DMS153 (cell line): ENCODE results near the gene IRF2.

Source experiments
- DNase-seq: peaks from one replicate; lab custom pipeline; 2025; lab: John Stamatoyannopoulos, UW

Gene IRF2

DNA sequence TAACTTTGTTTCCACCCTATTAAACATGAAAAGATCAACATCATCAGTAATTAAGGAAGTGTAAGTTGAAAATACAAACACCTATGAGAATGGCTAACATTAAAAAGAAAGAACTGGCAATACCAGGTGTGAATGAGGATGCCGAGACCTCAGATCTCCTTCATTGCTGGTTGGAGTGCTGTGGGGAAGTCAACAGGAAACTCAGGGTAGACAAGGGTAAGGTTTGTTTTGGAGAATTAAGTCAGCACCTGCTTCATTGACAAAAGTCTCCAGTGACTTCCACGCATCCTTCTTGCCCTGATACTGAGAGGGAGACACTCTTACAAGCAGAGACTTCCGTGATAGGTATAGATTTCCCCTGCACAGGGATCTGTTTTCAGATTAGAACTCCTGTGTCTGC lies 106.1 kb downstream of the IRF2 start:
- DNase-seq, result no peak

- no peak for DNase-seq
Observed at GRCh38 chr4:184364100-184364921, 110.0 kb downstream of the IRF2 start.

- DNase-seq, result no peak
Observed at GRCh38 chr4:184363258-184363657, 111.1 kb downstream of the IRF2 start.

DNA sequence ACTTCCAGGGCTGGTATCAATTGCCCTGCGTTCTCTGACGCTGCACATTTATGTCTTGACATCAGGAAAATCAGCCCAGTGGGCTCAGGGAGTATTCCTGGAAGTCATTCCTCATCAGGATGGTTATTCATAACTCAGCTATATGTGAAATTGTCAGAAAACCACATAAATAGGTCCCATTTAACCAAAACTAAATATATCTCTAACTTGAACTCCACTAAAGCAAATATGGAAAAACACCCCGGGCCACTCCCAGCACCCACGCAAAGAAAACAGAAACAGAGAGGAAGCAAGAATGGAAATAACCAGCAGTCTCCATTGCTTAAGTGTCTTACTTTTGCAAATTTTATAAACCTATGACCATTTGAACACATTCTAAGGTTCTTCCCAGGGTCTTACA lies 112.0 kb downstream of the IRF2 start:
- no peak for DNase-seq

DNA sequence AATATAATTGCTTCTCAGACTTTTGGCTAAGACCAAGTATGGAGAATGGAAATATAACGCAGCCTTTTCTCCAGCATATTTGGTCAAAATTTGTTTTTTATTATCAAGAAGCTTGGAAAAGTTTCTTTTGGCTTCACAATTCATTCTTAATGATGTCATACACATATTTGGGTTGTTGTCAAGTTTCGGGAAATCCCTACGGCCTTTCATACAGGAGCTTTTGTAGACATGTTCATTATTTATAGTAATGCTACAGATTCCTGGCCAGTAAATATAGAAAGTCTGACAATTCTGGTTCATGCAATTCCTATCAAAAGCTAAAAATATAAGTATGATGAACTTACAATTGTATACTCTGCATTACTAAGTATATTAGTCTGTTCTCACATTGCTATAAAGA lies 112.9 kb downstream of the IRF2 start:
- DNase-seq, result no peak

GRCh38 chr4:184359888-184360287 lies 114.5 kb downstream of the IRF2 start:
- no peak for DNase-seq

GRCh38 chr4:184358521-184359232 lies 115.7 kb downstream of the IRF2 start:
- no peak for DNase-seq

DNA sequence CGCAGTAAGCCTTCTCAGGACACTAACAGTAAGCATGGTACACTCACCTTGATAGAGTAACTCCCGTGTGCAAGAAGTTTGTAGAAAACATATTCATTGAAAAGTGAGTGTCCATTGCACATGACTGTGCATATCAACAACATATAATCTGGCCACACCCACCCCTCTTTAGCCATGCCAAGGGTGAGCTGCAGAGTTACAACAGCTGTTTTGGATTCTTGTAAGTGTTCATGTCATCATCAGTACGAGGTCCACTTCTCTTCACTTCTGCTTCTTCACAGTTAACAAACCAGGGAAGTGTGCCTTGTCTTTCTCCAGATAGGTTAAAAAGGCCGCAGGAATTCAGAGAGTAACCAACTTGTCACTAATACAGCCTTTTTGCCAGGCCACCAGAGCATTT lies 116.6 kb downstream of the IRF2 start:
- DNase-seq, result no peak

DNA sequence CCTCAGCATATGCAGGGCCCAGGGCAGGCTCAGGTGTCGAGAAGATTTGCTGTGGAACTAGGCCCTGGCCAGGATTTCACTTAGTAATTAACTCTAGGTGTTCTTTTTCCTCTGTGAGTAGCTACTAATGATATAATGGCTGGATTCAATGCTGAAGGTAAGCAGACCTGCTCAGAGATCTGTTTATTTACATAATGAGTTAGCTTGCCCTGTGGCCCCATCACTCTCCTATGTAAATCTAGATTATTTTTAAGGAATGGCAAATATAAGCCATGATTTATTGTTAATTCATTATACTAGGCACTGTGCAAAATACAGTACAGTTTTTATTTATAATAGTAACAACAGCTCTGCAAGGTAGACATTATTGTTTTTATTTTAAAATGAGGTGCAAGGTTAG lies 117.2 kb downstream of the IRF2 start:
- DNase-seq, result no peak

DNA sequence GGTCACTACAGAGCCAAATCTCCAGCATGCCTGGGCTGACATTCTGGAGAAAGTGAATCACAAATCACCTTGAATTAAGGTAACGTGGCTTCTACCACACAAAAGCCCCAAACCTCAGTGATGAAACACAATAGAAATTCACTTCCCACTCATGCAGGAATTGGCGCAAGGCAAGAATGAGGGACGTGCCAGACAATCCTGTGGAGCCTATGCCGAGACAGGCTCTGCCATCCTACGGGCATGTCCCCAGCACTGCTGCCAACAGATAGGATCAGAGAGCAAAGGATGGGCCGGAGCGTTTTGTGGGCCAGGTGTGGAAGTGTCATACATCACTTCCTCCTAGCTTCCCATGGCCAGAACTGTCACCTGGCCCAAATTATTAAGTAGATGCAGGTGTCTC lies 118.0 kb downstream of the IRF2 start:
- no peak for DNase-seq

DNA sequence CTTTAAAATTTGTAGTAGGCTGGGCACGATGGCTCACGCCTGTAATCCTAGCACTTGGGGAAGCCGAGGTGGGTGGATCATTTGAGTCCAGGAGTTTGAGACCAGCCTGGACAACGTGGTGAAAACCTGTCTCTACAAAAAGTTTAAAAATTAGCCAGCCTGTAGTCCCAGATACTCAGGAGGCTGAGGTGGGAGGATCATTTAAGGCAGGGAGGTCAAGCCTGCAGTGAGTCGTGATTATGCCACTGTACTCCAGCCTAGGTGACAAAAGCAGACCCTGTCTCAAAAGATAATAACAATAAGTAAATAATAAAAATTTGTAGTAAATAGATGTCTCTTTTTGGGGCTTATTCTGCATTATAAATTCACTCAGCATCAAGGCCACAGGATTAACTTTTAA lies 118.5 kb downstream of the IRF2 start:
- DNase-seq, result no peak

DNA sequence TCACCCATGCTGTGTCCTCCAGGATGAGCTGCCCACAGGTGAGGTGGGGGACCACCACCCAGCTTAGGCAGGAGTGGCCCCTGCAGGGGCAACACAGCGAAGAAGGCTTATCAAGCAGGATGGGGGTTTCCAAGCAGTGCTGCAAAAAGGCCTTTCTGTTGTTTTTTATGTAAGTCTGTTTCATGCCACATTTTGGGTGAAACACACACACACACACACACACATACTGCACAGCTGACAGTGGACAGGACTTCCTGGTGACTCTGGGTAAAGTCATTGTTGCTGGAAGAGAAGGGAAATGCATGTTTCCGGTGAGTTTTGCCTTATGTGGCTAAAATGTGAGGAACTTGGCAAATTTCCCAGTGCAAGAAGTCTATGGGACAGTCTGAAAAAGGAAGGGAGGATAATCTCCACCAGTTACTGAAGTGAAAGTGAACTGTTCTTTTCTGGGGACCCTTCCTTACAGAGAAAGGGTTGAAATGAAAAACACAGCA lies 119.2 kb downstream of the IRF2 start:
- DNase-seq, result peak; percentile 53

- no peak for DNase-seq
Observed at GRCh38 chr4:184352891-184353290, 121.5 kb downstream of the IRF2 start.

- DNase-seq, result no peak
Observed at GRCh38 chr4:184351560-184352451, 122.5 kb downstream of the IRF2 start.

- no peak for DNase-seq
Observed at GRCh38 chr4:184350964-184351363, 123.4 kb downstream of the IRF2 start.

DNA sequence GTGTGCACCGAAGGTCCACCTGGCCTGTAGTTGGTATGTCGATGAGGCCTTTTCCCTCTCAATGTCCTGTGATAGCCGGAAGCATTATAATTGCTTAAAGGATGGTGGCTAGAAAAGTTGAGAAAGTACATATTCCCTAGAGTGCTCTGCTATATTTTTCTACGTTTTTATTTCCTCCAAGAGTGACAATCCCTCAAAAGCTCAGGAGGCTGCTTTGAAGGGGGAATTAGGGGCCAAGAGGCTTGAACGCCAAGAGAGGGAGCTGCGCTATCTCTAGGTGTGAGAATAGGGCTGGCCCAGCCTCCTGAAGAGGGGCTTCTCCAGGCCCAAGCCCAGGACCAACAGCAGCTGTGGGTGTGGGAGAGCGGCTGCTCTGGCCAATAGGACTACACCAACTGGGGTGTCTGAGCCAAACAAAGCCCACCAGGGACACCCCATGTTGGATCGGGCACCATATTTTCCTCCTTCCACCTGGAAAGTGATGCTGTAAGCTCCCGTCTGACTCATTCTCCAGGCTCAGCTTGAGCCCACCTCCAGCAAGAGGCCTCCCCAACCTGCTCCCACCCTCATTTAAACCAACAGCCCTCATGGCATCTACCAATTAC lies 124.0 kb downstream of the IRF2 start:
- no peak for DNase-seq

GRCh38 chr4:184349283-184350039 lies 124.9 kb downstream of the IRF2 start:
- no peak for DNase-seq

DNA sequence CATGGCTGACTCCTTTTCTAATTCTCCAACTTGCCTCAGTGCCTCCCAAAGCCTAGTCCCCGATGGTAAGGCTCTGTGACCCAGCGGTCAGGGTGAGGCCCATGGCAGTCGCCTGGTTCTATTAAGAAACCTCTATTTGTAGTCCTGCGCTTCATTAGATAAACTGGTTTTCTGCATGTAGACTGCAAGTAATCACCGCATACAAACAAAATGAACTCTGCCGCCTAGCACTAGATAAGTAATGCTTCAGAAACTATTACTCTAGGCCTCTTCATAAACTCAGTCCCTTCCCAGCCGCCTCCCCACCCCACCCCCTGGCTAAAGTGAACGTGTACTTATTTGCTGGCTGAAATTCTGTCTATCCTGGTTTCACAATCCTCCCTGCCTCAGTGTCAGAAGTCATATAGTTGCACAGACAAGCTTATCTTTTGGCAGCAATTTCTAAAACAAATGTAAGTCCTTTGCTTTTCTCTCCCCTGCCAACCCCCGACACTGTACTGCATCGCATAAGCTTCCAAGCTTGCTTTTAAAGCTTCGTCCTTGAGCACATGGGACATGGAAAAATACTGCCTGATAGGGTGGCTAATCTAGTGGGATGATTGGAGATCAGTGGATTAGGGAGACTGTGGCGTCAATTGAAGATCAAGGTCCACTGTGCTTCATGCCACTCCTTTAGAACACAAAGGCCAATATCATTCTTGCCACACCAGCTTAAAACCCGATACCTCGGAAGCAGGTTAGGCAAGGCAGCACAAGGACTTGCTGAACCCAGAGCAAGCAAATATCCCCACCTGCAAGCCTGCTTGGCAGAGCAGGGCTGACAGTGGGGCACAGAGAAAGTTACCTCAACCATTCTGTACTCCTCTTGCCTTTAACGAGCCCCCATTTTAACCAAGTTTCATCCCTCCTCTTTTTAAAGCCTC lies 125.8 kb downstream of the IRF2 start:
- DNase-seq, result no peak

DNA sequence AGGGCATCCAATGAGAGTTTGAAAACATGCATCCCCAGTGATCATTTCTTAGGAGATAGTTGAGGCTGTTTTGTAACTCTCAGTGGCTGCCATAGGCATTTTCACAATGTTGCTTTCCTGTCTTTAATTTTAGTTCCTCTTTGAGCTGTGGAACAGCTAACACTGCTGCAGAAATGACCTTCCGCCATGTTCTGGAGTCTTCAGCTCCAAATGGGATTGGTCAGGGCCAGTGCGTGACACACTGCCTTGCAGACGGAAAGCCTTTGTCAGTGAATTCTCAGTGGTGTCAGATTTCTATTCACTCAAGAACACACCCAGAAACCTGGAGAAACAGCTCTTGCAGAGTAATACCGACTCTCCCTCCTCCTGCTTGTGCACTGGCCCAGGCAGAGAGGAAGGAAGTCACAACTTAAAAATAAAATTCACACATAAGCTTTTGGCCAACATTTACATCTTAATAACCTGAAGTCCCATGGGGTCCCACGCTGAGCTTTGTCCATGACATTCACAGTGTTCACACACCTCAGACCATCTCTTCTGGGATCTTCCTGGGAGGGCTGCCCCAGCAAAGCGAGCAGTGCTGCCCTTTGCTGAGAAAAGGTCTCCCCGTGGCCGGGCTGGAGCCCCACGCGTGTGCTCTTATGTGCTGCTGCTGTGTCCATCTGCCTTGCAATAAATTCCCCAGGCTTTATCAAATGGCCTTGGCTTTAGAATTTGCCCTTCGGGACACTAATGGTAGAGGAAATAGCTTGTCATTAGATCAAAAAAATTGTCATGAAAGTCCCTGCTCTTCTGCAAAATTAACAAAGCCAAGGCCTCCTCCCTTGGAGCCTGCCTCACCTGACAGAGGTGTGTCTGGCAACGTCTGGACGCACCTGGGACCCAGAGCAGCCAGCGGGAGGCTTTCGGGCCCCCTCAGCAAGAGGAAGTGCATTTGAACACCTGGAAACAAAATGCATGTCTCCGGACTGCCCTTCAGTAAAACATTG lies 126.8 kb downstream of the IRF2 start:
- DNase-seq, result peak; percentile 94
